HEK293 (cell line): ENCODE results near the gene CCDC73.
A peak's percentile ranks its signal among the peaks of the same experiment; 100 is the strongest.

Source experiments
- CTCF ChIA-PET: fragments of 350-600 bp; formaldehyde crosslinking; extraction: SDS; loops from one replicate; lab custom pipeline; 2021; ENCODE audit warnings: antibody characterized with exemption; lab: Yijun Ruan, JAX
- POLR2A ChIA-PET: fragments of 300-600 bp; formaldehyde crosslinking; extraction: SDS; loops from one replicate; lab custom pipeline; 2020; ENCODE audit warnings: antibody characterized with exemption, inconsistent platforms; lab: Yijun Ruan, JAX
- H3K27ac ChIP-seq: fragments of 200-500 bp; sonication (Bioruptor generic); 2 replicates; pipeline ENCODE4 v1.5.1; 2014; ENCODE audit warnings: low read depth, low read length, control low read depth, inconsistent platforms; ENCODE audit errors: extremely low read depth
- H3K36me3 ChIP-seq, 2 experiments: fragments of 200-500 bp in 1 of 2; sonication (Bioruptor generic) in 1 of 2; 1 replicate in 1 of 2; 2 replicates in 1 of 2; pipeline ENCODE4 v1.5.1; 2014 to 2017; ENCODE audit warnings: inconsistent platforms in 2 of 2, low read length in 2 of 2; ENCODE audit not compliant: control insufficient read depth in 2 of 2, insufficient read depth in 1 of 2
- H3K4me1 ChIP-seq: fragments of 200-500 bp; sonication (Bioruptor generic); 2 replicates; pipeline ENCODE4 v1.5.1; 2014; ENCODE audit warnings: mild to moderate bottlenecking, low read length, inconsistent platforms; ENCODE audit not compliant: control insufficient read depth, insufficient read depth
- H3K4me3 ChIP-seq: 2 replicates; pipeline ENCODE4 v1.5.1; 2011; ENCODE audit warnings: low read depth, mild to moderate bottlenecking, control low read depth, low read length, moderate library complexity
- H3K9me3 ChIP-seq: fragments of 200-500 bp; sonication (Bioruptor generic); 2 replicates; pipeline ENCODE4 v1.5.1; 2014; ENCODE audit warnings: low read depth, low read length, inconsistent platforms; ENCODE audit not compliant: control insufficient read depth, insufficient read depth
- KLF9 ChIP-seq: fragments of 450-650 bp; formaldehyde crosslinking; IDR thresholded peaks from 2 replicates; pipeline ENCODE4 v1.5.1; 2016; ENCODE audit warnings: missing biosample characterization, missing genetic modification characterization, low read depth
- OSR2 ChIP-seq: fragments of 450-650 bp; formaldehyde crosslinking; IDR thresholded peaks from 2 replicates; pipeline ENCODE4 v1.5.1; 2016; ENCODE audit warnings: missing biosample characterization, missing genetic modification characterization
- SCRT1 ChIP-seq: fragments of 450-650 bp; formaldehyde crosslinking; IDR thresholded peaks from 2 replicates; pipeline ENCODE4 v1.5.1; 2016; ENCODE audit warnings: missing biosample characterization, missing genetic modification characterization, borderline replicate concordance
- TRIM28 ChIP-seq: IDR thresholded peaks from 2 replicates; pipeline ENCODE4 v1.6.1; 2011; ENCODE audit warnings: low read length, control low read depth, borderline replicate concordance
- ZNF184 ChIP-seq: fragments of 450-650 bp; IDR thresholded peaks from 2 replicates; pipeline ENCODE4 v1.5.1; 2018; ENCODE audit warnings: missing biosample characterization, mild to moderate bottlenecking, missing genetic modification characterization
- ZNF202 ChIP-seq: fragments of 450-650 bp; formaldehyde crosslinking; IDR thresholded peaks from 2 replicates; pipeline ENCODE4 v1.5.1; 2016; ENCODE audit warnings: missing biosample characterization, missing genetic modification characterization, borderline replicate concordance
- ZNF354C ChIP-seq: fragments of 450-650 bp; formaldehyde crosslinking; IDR thresholded peaks from 2 replicates; pipeline ENCODE4 v1.5.1; 2016; ENCODE audit warnings: missing biosample characterization, missing genetic modification characterization, low read depth, borderline replicate concordance
- ZNF37A ChIP-seq: fragments of 450-650 bp; IDR thresholded peaks from 2 replicates; pipeline ENCODE4 v1.5.1; 2018; ENCODE audit warnings: missing biosample characterization, missing genetic modification characterization
- ZNF426 ChIP-seq: fragments of 450-650 bp; formaldehyde crosslinking; IDR thresholded peaks from 2 replicates; pipeline ENCODE4 v1.5.1; 2017; ENCODE audit warnings: missing biosample characterization, missing genetic modification characterization, mild to moderate bottlenecking, inconsistent platforms, moderate library complexity
- ZNF610 ChIP-seq: fragments of 450-650 bp; formaldehyde crosslinking; IDR thresholded peaks from 2 replicates; pipeline ENCODE4 v1.5.1; 2016; ENCODE audit warnings: missing biosample characterization, missing genetic modification characterization, borderline replicate concordance
- ZNF664 ChIP-seq: fragments of 450-650 bp; formaldehyde crosslinking; IDR thresholded peaks from 2 replicates; pipeline ENCODE4 v1.5.1; 2016; ENCODE audit warnings: missing biosample characterization, missing genetic modification characterization
- ZNF670 ChIP-seq: fragments of 450-650 bp; formaldehyde crosslinking; IDR thresholded peaks from 2 replicates; pipeline ENCODE4 v1.5.1; 2016; ENCODE audit warnings: missing biosample characterization, missing genetic modification characterization, low read depth
- TF ChIP-seq, protein P1 (sequence below): fragments of 450-650 bp; formaldehyde crosslinking; IDR thresholded peaks from 2 replicates; pipeline ENCODE4 v1.5.1; 2017; ENCODE audit warnings: missing biosample characterization, missing genetic modification characterization
- TF ChIP-seq, protein P2 (sequence below): fragments of 450-650 bp; formaldehyde crosslinking; IDR thresholded peaks from 2 replicates; pipeline ENCODE4 v1.5.1; 2017; ENCODE audit warnings: missing biosample characterization, missing genetic modification characterization
- TF ChIP-seq, protein P3 (sequence below): fragments of 450-650 bp; formaldehyde crosslinking; IDR thresholded peaks from 2 replicates; pipeline ENCODE4 v1.5.1; 2016; ENCODE audit warnings: missing biosample characterization, missing genetic modification characterization
- TF ChIP-seq, protein P4 (sequence below): fragments of 450-650 bp; formaldehyde crosslinking; IDR thresholded peaks from 2 replicates; pipeline ENCODE4 v1.5.1; 2016; ENCODE audit warnings: missing biosample characterization, missing genetic modification characterization, low read depth
- TF ChIP-seq, protein P5 (sequence below): fragments of 450-650 bp; formaldehyde crosslinking; IDR thresholded peaks from 2 replicates; pipeline ENCODE4 v1.5.1; 2016; ENCODE audit warnings: missing biosample characterization, missing genetic modification characterization
- TF ChIP-seq, protein P6 (sequence below): fragments of 450-650 bp; formaldehyde crosslinking; IDR thresholded peaks from 2 replicates; pipeline ENCODE4 v1.5.1; 2016; ENCODE audit warnings: missing biosample characterization, missing genetic modification characterization

Gene CCDC73

GRCh38 chr11:32576456-32576855 is 218.0 kb downstream of the CCDC73 start:
- ChIA-PET POLR2A (no interaction called here), CTCF (interaction anchor here (1.3 kb wide), 1 partner anchor 190 kb away, joined by 3 read pairs; no protein-coding TSS in a partner anchor)
- H3K4me3 ChIP-seq, result no peak overlapping the region
- no peaks in the 10 kb centered on the region for H3K4me1 ChIP-seq
- TF ChIP-seq, protein P1, sequence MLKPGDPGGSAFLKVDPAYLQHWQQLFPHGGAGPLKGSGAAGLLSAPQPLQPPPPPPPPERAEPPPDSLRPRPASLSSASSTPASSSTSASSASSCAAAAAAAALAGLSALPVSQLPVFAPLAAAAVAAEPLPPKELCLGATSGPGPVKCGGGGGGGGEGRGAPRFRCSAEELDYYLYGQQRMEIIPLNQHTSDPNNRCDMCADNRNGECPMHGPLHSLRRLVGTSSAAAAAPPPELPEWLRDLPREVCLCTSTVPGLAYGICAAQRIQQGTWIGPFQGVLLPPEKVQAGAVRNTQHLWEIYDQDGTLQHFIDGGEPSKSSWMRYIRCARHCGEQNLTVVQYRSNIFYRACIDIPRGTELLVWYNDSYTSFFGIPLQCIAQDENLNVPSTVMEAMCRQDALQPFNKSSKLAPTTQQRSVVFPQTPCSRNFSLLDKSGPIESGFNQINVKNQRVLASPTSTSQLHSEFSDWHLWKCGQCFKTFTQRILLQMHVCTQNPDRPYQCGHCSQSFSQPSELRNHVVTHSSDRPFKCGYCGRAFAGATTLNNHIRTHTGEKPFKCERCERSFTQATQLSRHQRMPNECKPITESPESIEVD, result peak; percentile 43; the same call in 1 of the 2 replicates
- TF ChIP-seq, protein P2, sequence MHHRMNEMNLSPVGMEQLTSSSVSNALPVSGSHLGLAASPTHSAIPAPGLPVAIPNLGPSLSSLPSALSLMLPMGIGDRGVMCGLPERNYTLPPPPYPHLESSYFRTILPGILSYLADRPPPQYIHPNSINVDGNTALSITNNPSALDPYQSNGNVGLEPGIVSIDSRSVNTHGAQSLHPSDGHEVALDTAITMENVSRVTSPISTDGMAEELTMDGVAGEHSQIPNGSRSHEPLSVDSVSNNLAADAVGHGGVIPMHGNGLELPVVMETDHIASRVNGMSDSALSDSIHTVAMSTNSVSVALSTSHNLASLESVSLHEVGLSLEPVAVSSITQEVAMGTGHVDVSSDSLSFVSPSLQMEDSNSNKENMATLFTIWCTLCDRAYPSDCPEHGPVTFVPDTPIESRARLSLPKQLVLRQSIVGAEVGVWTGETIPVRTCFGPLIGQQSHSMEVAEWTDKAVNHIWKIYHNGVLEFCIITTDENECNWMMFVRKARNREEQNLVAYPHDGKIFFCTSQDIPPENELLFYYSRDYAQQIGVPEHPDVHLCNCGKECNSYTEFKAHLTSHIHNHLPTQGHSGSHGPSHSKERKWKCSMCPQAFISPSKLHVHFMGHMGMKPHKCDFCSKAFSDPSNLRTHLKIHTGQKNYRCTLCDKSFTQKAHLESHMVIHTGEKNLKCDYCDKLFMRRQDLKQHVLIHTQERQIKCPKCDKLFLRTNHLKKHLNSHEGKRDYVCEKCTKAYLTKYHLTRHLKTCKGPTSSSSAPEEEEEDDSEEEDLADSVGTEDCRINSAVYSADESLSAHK (tag by site-specific recombination), result no peak
- TF ChIP-seq, all 188 proteins: peak for 1
- no peak overlapping the region for H3K27ac ChIP-seq
- no peaks in the 10 kb centered on the region for H3K9me3 ChIP-seq
- no peaks in the 10 kb centered on the region for H3K36me3 ChIP-seq

- no peaks in the 10 kb centered on the region for H3K36me3 ChIP-seq
- CTCF ChIA-PET, result interaction anchor here (0.6 kb wide), 1 partner anchor 273 kb away, joined by 4 read pairs; no protein-coding TSS in a partner anchor
- no peak overlapping the region for H3K4me3 ChIP-seq
- no peaks in the 10 kb centered on the region for H3K9me3 ChIP-seq
- no peaks in the 10 kb centered on the region; the same call in 1 of the 2 replicates for H3K4me1 ChIP-seq
- TF ChIP-seq ZNF202 (tag by site-specific recombination) (no peak), OSR2 (tag by site-specific recombination) (no peak), ZNF354C (tag by site-specific recombination) (no peak), ZNF37A (no peak), TRIM28 (no peak), ZNF184 (no peak), ZNF670 (tag by site-specific recombination) (no peak)
- TF ChIP-seq, protein P3, sequence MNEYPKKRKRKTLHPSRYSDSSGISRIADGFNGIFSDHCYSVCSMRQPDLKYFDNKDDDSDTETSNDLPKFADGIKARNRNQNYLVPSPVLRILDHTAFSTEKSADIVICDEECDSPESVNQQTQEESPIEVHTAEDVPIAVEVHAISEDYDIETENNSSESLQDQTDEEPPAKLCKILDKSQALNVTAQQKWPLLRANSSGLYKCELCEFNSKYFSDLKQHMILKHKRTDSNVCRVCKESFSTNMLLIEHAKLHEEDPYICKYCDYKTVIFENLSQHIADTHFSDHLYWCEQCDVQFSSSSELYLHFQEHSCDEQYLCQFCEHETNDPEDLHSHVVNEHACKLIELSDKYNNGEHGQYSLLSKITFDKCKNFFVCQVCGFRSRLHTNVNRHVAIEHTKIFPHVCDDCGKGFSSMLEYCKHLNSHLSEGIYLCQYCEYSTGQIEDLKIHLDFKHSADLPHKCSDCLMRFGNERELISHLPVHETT, result no peak
- POLR2A ChIA-PET, result interaction anchor here (1.6 kb wide), 1 partner anchor 8 kb away, joined by 5 read pairs; the partner anchor contains the start of gene EIF3M
- H3K27ac ChIP-seq, result no peak overlapping the region
These were observed 219.4 kb downstream of the CCDC73 start for GRCh38 chr11:32575070-32575469.

DNA sequence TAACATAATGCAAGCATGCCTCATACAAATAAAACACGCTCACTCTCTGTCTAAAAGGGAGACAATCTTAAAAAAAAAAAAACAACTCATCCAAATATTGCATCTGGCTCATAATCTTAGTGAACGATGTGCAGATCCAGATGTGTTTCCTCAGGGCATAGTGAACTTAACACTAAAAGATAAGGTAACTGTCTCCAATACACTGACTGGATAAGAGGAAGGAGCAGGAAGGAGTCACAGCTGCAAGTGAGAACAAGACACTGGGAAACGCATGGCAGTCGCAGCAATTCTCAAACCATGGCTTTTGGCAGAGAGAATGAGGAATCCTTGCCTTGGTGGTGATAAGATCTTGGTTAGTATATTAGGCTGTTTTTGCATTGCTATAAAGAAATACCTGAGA is 220.0 kb downstream of the CCDC73 start:
- Histone ChIP-seq H3K36me3 (no peaks in the 10 kb centered on the region), H3K4me1 (no peaks in the 10 kb centered on the region; the same call in 1 of the 2 replicates), H3K27ac (no peak overlapping the region), H3K9me3 (no peaks in the 10 kb centered on the region), H3K4me3 (no peak overlapping the region)
- POLR2A ChIA-PET, result interaction anchor here (1.6 kb wide), 1 partner anchor 9 kb away, joined by 5 read pairs; the partner anchor contains the start of gene EIF3M
- TF ChIP-seq ZNF664, result no peak
- no peak for TF ChIP-seq ZNF426 (tag by site-specific recombination)
- TF ChIP-seq, protein P4, sequence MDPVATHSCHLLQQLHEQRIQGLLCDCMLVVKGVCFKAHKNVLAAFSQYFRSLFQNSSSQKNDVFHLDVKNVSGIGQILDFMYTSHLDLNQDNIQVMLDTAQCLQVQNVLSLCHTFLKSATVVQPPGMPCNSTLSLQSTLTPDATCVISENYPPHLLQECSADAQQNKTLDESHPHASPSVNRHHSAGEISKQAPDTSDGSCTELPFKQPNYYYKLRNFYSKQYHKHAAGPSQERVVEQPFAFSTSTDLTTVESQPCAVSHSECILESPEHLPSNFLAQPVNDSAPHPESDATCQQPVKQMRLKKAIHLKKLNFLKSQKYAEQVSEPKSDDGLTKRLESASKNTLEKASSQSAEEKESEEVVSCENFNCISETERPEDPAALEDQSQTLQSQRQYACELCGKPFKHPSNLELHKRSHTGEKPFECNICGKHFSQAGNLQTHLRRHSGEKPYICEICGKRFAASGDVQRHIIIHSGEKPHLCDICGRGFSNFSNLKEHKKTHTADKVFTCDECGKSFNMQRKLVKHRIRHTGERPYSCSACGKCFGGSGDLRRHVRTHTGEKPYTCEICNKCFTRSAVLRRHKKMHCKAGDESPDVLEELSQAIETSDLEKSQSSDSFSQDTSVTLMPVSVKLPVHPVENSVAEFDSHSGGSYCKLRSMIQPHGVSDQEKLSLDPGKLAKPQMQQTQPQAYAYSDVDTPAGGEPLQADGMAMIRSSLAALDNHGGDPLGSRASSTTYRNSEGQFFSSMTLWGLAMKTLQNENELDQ (tag by site-specific recombination), result no peak
- TF ChIP-seq ZNF610 (tag by site-specific recombination), result no peak
- TF ChIP-seq KLF9 (tag by site-specific recombination), result no peak
- TF ChIP-seq, protein P5, sequence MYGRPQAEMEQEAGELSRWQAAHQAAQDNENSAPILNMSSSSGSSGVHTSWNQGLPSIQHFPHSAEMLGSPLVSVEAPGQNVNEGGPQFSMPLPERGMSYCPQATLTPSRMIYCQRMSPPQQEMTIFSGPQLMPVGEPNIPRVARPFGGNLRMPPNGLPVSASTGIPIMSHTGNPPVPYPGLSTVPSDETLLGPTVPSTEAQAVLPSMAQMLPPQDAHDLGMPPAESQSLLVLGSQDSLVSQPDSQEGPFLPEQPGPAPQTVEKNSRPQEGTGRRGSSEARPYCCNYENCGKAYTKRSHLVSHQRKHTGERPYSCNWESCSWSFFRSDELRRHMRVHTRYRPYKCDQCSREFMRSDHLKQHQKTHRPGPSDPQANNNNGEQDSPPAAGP (tag by site-specific recombination), result no peak
- TF ChIP-seq, protein P6, sequence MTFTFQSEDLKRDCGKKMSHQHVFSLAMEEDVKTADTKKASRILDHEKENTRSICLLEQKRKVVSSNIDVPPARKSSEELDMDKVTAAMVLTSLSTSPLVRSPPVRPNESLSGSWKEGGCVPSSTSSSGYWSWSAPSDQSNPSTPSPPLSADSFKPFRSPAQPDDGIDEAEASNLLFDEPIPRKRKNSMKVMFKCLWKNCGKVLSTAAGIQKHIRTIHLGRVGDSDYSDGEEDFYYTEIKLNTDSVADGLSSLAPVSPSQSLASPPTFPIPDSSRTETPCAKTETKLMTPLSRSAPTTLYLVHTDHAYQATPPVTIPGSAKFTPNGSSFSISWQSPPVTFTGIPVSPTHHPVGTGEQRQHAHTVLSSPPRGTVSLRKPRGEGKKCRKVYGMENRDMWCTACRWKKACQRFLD (tag by site-specific recombination), result no peak
- no peak for TF ChIP-seq SCRT1 (tag by site-specific recombination)
- CTCF ChIA-PET, result interaction anchor here (0.7 kb wide), 1 partner anchor 274 kb away, joined by 3 read pairs; no protein-coding TSS in a partner anchor
